GM18508 (cell line): ENCODE data around the gene CHIT1.
"Not testable (repeated sequence)": the region's sequence is repeated elsewhere in the genome, so short reads cannot be mapped to it uniquely, and the experiment has no call there.

Experiments used
- ATAC-seq: cut with Tn5 transposase; IDR thresholded peaks from one replicate; pipeline ENCODE4 v1.9.1; 2021; ENCODE audit warnings: moderate number of reproducible peaks; ENCODE audit not compliant: insufficient read depth, unreplicated experiment

The CHIT1 gene

GRCh38 chr1:203267347-203267846 lies 37.9 kb upstream of the CHIT1 start:
- ATAC-seq = no peak

GRCh38 chr1:203266140-203266539 lies 36.7 kb upstream of the CHIT1 start:
- not testable (repeated sequence) for ATAC-seq

- no peak for ATAC-seq
Observed at GRCh38 chr1:203265541-203265940, 36.1 kb upstream of the CHIT1 start.

GRCh38 chr1:203264052-203264501 lies 34.6 kb upstream of the CHIT1 start:
- ATAC-seq = no peak

GRCh38 chr1:203263496-203263895 lies 34.0 kb upstream of the CHIT1 start:
- ATAC-seq = no peak

GRCh38 chr1:203256636-203257035 lies 27.2 kb upstream of the CHIT1 start:
- not testable (repeated sequence) for ATAC-seq

GRCh38 chr1:203254782-203255181 lies 25.3 kb upstream of the CHIT1 start:
- not testable (repeated sequence) for ATAC-seq

GRCh38 chr1:203252678-203253077 lies 23.2 kb upstream of the CHIT1 start:
- no peak for ATAC-seq

- ATAC-seq = no peak
Observed at GRCh38 chr1:203251466-203251865, 22.0 kb upstream of the CHIT1 start.

GRCh38 chr1:203250911-203251310 lies 21.4 kb upstream of the CHIT1 start:
- ATAC-seq = no peak

- ATAC-seq = no peak
Observed at GRCh38 chr1:203244776-203245175, 15.3 kb upstream of the CHIT1 start.

- ATAC-seq = not testable (repeated sequence)
Observed at GRCh38 chr1:203241708-203242107, 12.2 kb upstream of the CHIT1 start.

GRCh38 chr1:203239526-203240305 lies 10.2 kb upstream of the CHIT1 start:
- no peak for ATAC-seq

- no peak for ATAC-seq
Observed at GRCh38 chr1:203239081-203239480, 9.6 kb upstream of the CHIT1 start.

GRCh38 chr1:203238535-203238934 lies 9.1 kb upstream of the CHIT1 start:
- no peak for ATAC-seq

- ATAC-seq = not testable (repeated sequence)
Observed at GRCh38 chr1:203234901-203235300, 5.4 kb upstream of the CHIT1 start.

- ATAC-seq = no peak
Observed at GRCh38 chr1:203228670-203229069, 803 bp downstream of the CHIT1 start.

- ATAC-seq = no peak
Observed at GRCh38 chr1:203227371-203228083, 1.9 kb downstream of the CHIT1 start.

GRCh38 chr1:203225071-203225470 lies 4.4 kb downstream of the CHIT1 start:
- ATAC-seq = no peak

- no peak for ATAC-seq
Observed at GRCh38 chr1:203223012-203223775, 6.3 kb downstream of the CHIT1 start.

GRCh38 chr1:203219934-203220333 lies 9.5 kb downstream of the CHIT1 start:
- no peak for ATAC-seq
